A673 (cell line): ENCODE measurements around the gene TTLL11. TPM values are rescaled to one million over a fixed set of nuclear protein-coding genes. Genes with fewer than 3 reads are reported as not detected.

ENCODE experiments used
- BruUV-seq: library from RNA; stranded (reverse); fragments of 400-500 nt; replicated peaks from 2 replicates; lab custom pipeline; 2021; lab: Mats Ljungman, UMichigan
- CTCF ChIA-PET: fragments of 300-600 bp; sonication (Branson Sonifier 250); formaldehyde crosslinking; loops from one replicate; lab custom pipeline; 2022; ENCODE audit warnings: antibody characterized with exemption; lab: Charles Lee
- POLR2A ChIA-PET: fragments of 300-600 bp; sonication (Branson Sonifier 250); formaldehyde crosslinking; loops from one replicate; lab custom pipeline; 2022; ENCODE audit warnings: antibody characterized with exemption; ENCODE audit not compliant: low non-redundant PET; lab: Charles Lee
- DNase-seq: peaks from one replicate; pipeline ENCODE4 v3.0.0-alpha.2; 2015; ENCODE audit warnings: low spot score
- H3K27ac ChIP-seq: fragments of 200-600 bp; sonication (generic); 2 replicates; pipeline ENCODE4 v1.5.1; 2016; ENCODE audit warnings: mixed run types, low read depth, mild to moderate bottlenecking, mixed read lengths, antibody characterized with exemption, low read length; ENCODE audit not compliant: poor library complexity, severe bottlenecking
- H3K27me3 ChIP-seq: fragments of 200-600 bp; sonication (generic); replicated peaks from 2 replicates; pipeline ENCODE4 v1.6.1; 2017; ENCODE audit warnings: mixed run types, low read depth, mild to moderate bottlenecking, mixed read lengths, antibody characterized with exemption, low read length; ENCODE audit not compliant: insufficient read depth, poor library complexity
- H3K36me3 ChIP-seq: fragments of 200-600 bp; sonication (generic); 2 replicates; pipeline ENCODE4 v1.6.1; 2016; ENCODE audit warnings: mixed run types, mild to moderate bottlenecking, mixed read lengths, antibody characterized with exemption, low read length; ENCODE audit not compliant: insufficient read depth, poor library complexity, severe bottlenecking
- H3K4me1 ChIP-seq: fragments of 200-600 bp; sonication (generic); 2 replicates; pipeline ENCODE4 v1.6.1; 2017; ENCODE audit warnings: mixed run types, mild to moderate bottlenecking, mixed read lengths, antibody characterized with exemption, low read length; ENCODE audit not compliant: insufficient read depth, poor library complexity, severe bottlenecking
- H3K4me3 ChIP-seq: fragments of 200-600 bp; sonication (generic); 2 replicates; pipeline ENCODE4 v1.5.1; 2016; ENCODE audit warnings: low read depth, mixed run types, mild to moderate bottlenecking, mixed read lengths, low read length; ENCODE audit not compliant: poor library complexity, severe bottlenecking
- H3K9me3 ChIP-seq: fragments of 200-600 bp; sonication (generic); 2 replicates; pipeline ENCODE4 v1.6.1; 2016; ENCODE audit warnings: mixed run types, low read depth, mild to moderate bottlenecking, mixed read lengths, antibody characterized with exemption, low read length; ENCODE audit not compliant: poor library complexity, severe bottlenecking
- EZH2 ChIP-seq: fragments of 200-600 bp; sonication (generic); IDR thresholded peaks from 2 replicates; pipeline ENCODE4 v1.6.1; 2017; ENCODE audit warnings: borderline replicate concordance, low read depth, mild to moderate bottlenecking, mixed read lengths, antibody characterized with exemption, low read length; ENCODE audit not compliant: poor library complexity, severe bottlenecking
- intact Hi-C: fragments of 100-400 bp; cut with micrococcal nuclease; formaldehyde crosslinking; loops from one replicate; pipeline ENCODE4 v1.10.0; 2022; ENCODE audit not compliant: unreplicated experiment
- total RNA-seq: library from RNA; stranded (reverse); gene quantifications from 2 replicates; pipeline ENCODE4 v1.2.3, GENCODE V29; 2021
- TF ChIP-seq, protein P1 (sequence below): fragments of 300-800, 200-600 bp; sonication (generic); conservative IDR thresholded peaks from 2 replicates; pipeline ENCODE4 v1.5.1; 2017; ENCODE audit warnings: low read depth, mild to moderate bottlenecking, antibody characterized with exemption, low read length, moderate library complexity, mixed read lengths

The TTLL11 gene
- total RNA-seq, 1 experiment from 2014 or later = 3.0 TPM

DNA sequence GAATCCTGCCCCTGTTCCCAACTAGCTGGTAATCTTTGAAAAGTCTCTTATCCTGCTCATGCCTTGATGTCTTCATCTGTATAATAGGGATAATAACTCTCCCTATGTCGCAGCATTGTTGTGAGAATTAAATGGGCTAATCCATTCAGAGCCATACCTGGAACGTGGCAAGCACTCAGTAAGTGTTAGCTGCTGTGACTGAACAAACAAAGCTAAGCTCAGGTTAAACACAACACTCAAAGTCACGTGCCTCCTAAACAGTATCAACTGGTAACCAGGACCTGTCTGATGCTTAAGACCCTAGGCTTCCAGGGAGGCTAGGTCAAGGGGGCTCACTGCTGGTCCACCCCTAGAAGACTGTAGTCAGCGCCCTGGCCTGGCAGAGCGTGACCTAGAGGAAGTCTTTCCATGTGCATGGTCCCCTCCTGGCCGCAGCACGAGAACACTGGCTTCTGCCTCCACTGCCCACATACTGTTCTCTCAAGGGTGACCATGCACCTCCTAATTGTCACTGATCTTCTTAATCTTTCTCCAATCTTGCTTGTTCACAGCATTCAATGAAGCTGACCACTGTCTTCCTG is 211.1 kb downstream of the TTLL11 start:
- no TSS peak for BruUV-seq
- H3K36me3 ChIP-seq = no peaks in the 10 kb centered on the region
- no peak overlapping the region for H3K27ac ChIP-seq
- intact Hi-C loops = no loop called here
- TF ChIP-seq, protein P1, sequence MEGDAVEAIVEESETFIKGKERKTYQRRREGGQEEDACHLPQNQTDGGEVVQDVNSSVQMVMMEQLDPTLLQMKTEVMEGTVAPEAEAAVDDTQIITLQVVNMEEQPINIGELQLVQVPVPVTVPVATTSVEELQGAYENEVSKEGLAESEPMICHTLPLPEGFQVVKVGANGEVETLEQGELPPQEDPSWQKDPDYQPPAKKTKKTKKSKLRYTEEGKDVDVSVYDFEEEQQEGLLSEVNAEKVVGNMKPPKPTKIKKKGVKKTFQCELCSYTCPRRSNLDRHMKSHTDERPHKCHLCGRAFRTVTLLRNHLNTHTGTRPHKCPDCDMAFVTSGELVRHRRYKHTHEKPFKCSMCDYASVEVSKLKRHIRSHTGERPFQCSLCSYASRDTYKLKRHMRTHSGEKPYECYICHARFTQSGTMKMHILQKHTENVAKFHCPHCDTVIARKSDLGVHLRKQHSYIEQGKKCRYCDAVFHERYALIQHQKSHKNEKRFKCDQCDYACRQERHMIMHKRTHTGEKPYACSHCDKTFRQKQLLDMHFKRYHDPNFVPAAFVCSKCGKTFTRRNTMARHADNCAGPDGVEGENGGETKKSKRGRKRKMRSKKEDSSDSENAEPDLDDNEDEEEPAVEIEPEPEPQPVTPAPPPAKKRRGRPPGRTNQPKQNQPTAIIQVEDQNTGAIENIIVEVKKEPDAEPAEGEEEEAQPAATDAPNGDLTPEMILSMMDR = no peak
- TF ChIP-seq EZH2 = no peak
- no peaks in the 10 kb centered on the region for H3K27me3 ChIP-seq
- H3K4me1 ChIP-seq = peaks cover 7% of the 10 kb centered on the region
- ChIA-PET CTCF (no interaction called here), POLR2A (no interaction called here)
- no peaks in the 10 kb centered on the region for H3K9me3 ChIP-seq
- no peak overlapping the region for H3K4me3 ChIP-seq
- no peak for DNase-seq

DNA sequence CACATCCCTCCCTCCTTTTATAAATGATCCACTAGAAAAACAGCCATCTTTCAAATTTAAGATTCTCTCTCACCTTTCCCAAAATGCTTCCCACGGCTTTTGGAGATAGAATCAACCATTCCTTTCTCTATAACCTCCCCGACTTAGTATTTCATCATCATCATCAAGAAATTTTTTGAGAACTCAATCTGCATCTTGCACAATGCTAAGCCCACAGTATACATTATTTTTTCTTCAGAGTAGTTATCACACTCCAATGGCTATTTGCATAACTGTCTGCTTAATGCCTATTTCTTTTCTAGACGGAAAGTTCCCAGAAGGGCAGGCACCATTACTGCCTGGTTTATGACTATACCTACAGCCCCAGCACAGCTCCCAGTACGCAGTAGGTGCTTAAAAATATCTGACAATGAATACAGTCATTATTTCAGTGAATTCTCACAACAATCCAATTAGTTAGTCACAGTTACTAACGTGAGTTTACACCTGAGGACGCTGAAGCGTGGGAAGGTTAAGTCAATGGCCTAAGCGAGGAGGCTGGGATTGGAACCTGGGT is 212.7 kb downstream of the TTLL11 start:
- BruUV-seq = no TSS peak
- TF ChIP-seq, protein P1 = no peak
- TF ChIP-seq EZH2 = no peak
- Histone ChIP-seq H3K4me1 (no peaks in the 10 kb centered on the region), H3K4me3 (no peak overlapping the region), H3K36me3 (no peaks in the 10 kb centered on the region), H3K27ac (no peak overlapping the region), H3K27me3 (no peaks in the 10 kb centered on the region), H3K9me3 (no peaks in the 10 kb centered on the region)
- CTCF ChIA-PET = no interaction called here
- intact Hi-C loops = no loop called here
- no peak for DNase-seq
- POLR2A ChIA-PET = no interaction called here

DNA sequence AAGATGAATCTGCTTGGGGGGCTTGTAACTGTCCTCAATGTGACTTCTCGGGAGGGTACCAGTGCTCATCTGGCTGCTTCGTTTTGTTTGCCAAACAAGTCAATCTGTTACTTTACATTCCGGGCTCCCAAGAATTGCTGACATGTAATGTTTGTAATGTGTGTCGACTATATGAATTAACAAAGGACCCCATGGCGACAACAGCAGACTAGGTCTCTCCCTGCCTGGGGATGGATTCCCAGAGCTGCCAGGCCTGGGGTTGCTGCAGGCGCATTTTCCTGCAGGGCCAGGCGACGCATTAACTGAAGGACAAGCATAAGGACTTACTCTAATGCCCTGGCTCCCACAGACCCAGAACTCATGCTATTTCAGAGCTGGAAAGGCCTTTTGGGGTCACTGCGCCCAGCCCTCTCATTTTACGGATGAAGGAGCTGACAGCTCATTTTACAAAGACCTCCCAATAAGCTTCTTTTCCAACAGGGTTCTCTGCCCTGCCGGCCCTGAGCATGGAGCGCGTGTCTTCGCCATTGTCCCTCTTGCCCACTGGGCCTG is 214.8 kb downstream of the TTLL11 start:
- intact Hi-C loops = no loop called here
- TF ChIP-seq, protein P1 = no peak
- TF ChIP-seq EZH2 = no peak
- H3K27me3 ChIP-seq = no peaks in the 10 kb centered on the region
- no peaks in the 10 kb centered on the region for H3K36me3 ChIP-seq
- no peaks in the 10 kb centered on the region for H3K9me3 ChIP-seq
- H3K27ac ChIP-seq = no peak overlapping the region
- no peak overlapping the region for H3K4me3 ChIP-seq
- BruUV-seq = no TSS peak
- no peak for DNase-seq
- ChIA-PET CTCF (no interaction called here), POLR2A (no interaction called here)
- no peaks in the 10 kb centered on the region for H3K4me1 ChIP-seq
